Neural progenitor cell (in vitro differentiated cells): ENCODE measurements around the gene MAP6.

Experiments used
- EZH2 ChIP-seq: fragments of 200-600 bp; sonication (generic); IDR thresholded peaks from 2 replicates; pipeline ENCODE4 v1.6.1; 2017; ENCODE audit warnings: antibody characterized with exemption, mild to moderate bottlenecking, moderate library complexity
- EZH2phosphoT487 ChIP-seq: fragments of 200-600 bp; sonication (generic); IDR thresholded peaks from 2 replicates; pipeline ENCODE4 v1.6.1; 2017; ENCODE audit warnings: antibody characterized with exemption
- TF ChIP-seq, protein P1 (sequence below): fragments of 200-600 bp; sonication (generic); IDR thresholded peaks from 2 replicates; pipeline ENCODE4 v1.5.1; 2017; ENCODE audit warnings: antibody characterized with exemption, mild to moderate bottlenecking

DNA sequence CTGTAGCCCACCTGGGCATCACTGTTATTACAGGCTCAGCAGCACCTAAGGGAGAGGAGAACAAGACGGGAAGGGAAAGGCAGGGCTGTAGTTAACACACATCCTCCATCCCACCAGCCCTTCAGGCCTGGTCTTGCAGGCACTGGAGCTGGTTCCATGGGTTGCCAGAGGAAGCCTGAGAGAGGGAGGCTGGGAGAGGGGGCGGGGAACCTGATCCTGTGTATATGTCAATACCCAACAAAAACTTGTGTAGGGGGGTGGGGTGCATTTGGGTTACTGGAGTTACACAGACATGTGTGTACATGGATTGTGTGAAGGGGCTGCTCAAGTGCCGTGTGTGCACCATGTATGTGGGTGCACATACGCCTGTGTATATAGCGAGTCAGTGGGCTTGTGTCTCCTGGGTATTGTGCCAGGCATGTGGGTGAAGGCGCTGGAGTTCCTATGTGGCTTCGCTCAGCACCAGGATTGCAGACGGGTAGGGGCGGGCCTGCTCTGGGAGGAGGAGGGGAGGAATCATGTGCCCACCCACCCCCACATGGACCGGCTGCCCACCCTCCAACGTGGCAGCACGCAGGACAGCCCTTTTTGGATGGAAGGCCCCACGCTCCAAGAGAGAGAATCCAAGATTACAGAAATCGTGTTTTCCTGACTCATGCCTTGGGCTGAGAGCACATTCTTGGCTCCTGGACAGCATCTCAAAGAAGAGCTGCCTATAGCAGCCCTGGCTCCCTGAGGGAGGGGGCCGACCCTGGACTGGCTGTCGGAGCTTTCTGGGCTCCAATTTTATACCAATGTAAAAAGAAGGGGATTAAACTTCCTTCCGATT lies 111.0 kb downstream of the MAP6 start:
- TF ChIP-seq, protein P1, sequence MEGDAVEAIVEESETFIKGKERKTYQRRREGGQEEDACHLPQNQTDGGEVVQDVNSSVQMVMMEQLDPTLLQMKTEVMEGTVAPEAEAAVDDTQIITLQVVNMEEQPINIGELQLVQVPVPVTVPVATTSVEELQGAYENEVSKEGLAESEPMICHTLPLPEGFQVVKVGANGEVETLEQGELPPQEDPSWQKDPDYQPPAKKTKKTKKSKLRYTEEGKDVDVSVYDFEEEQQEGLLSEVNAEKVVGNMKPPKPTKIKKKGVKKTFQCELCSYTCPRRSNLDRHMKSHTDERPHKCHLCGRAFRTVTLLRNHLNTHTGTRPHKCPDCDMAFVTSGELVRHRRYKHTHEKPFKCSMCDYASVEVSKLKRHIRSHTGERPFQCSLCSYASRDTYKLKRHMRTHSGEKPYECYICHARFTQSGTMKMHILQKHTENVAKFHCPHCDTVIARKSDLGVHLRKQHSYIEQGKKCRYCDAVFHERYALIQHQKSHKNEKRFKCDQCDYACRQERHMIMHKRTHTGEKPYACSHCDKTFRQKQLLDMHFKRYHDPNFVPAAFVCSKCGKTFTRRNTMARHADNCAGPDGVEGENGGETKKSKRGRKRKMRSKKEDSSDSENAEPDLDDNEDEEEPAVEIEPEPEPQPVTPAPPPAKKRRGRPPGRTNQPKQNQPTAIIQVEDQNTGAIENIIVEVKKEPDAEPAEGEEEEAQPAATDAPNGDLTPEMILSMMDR: no peak
- TF ChIP-seq EZH2: no peak
- TF ChIP-seq EZH2phosphoT487: no peak
